HG02938 (cell line): ENCODE measurements around the gene DENND1A.
"Not testable (repeated sequence)": the region's sequence is repeated elsewhere in the genome, so short reads cannot be mapped to it uniquely, and the experiment has no call there.

Experiments used
- ATAC-seq: cut with Tn5 transposase; IDR thresholded peaks from one replicate; pipeline ENCODE4 v1.9.1; 2021; ENCODE audit warnings: mild to moderate bottlenecking, moderate library complexity; ENCODE audit not compliant: unreplicated experiment

The DENND1A gene

GRCh38 chr9:123335193-123335985 is 594.5 kb downstream of the DENND1A start:
- no peak for ATAC-seq

GRCh38 chr9:123334639-123335038 is 595.3 kb downstream of the DENND1A start:
- ATAC-seq = no peak

GRCh38 chr9:123333058-123333669 is 596.8 kb downstream of the DENND1A start:
- ATAC-seq = not testable (repeated sequence)

GRCh38 chr9:123331346-123332060 is 598.4 kb downstream of the DENND1A start:
- ATAC-seq = no peak
